GM18511 (cell line): ENCODE measurements around the gene TENT4A.

Experiments
- ATAC-seq: cut with Tn5 transposase; IDR thresholded peaks from one replicate; pipeline ENCODE4 v1.9.1; 2021; ENCODE audit warnings: mild to moderate bottlenecking, moderate library complexity; ENCODE audit not compliant: unreplicated experiment

The TENT4A gene

GRCh38 chr5:6790346-6790865 is 77.2 kb downstream of the TENT4A start:
- ATAC-seq: no peak

GRCh38 chr5:6791031-6791430 is 77.8 kb downstream of the TENT4A start:
- no peak for ATAC-seq

GRCh38 chr5:6792376-6792775 is 79.1 kb downstream of the TENT4A start:
- no peak for ATAC-seq

DNA sequence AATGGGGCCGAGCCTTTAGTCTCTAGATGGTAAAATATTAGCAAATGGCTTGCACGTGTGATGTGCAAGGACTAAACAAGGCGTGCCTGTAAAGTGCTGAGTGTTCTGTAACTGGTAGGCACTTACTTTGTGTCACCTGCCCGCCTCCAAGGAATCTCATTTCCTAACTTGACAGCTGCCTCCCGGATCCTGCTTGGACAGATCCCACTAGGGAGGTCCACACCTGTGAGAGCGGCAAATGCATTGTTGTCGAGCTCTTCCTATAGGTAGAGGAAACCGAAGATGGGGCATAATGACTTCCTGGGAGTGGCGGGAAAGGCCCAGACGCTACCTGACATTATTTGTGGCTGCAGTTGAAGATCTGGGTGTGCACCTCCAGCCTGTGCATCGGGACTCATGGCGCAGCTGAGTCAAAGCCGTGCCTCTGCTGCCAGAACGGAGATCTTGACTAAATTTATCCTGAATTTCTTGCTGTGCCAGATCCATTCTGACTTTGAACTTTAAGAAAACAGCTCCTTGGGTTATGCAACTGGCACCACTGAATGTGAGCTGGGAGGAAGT is 79.8 kb downstream of the TENT4A start:
- no peak for ATAC-seq

GRCh38 chr5:6801236-6801635 is 88.0 kb downstream of the TENT4A start:
- no peak for ATAC-seq

GRCh38 chr5:6803981-6804550 is 90.8 kb downstream of the TENT4A start:
- ATAC-seq: no peak

DNA sequence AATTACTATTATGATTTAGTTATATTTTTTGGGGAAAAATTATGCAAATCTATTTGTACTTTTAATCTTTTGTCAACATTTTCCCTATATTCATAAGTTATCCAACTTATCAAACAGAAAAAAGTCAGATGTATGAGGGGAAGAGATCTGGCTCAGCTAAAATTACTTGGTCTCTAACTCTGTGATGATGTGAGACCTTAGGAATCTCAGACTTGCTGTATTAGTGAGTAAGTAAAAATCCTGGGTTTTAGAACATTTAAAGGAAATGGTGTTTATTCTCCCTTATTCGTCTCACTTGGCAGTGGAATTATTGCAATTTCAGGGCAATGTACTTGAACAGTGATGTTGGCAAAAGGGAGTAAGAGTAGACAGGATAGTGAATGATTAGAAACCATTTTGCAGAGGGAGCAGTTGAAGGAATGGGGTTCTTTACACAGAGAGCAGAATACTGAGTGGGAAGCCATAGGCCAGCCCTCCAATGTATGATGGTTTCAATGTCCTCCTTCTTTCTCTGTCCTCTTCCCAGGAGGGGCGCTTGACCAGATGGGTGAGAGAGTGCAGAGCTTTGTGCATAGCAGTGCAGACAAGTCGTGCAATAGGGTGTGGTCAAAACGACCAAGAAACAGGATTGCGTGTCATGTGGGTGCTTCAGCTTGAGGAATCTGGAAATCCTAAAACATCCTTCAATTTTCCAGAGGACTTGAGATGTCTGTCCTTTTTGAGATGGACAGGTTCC is 91.7 kb downstream of the TENT4A start:
- no peak for ATAC-seq

DNA sequence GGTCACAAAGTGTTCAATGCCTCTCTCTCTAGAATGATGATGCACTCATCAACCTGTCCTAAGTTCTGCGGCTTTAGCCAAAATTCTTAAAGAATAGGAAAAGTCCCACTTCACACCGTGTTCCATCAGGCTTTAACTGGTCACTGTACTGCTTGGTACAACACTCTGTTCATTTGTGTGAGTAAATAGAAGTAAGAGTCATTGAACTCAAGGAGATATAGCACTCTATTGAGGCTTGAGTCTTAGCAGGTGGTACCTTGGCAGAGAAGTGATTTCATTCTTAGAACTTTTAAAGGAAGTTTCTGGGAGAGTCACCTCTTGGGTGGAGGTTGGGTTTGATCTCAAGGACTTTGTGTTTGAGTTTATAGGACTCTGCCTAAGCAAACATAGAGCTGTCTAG is 92.6 kb downstream of the TENT4A start:
- ATAC-seq: no peak
